K562 (cell line): ENCODE data around the gene TPGS1. TPM values are rescaled to one million over a fixed set of nuclear protein-coding genes. Genes with fewer than 3 reads are reported as not detected.

Source experiments
- ATAC-seq: fragments of 200-7000 bp; cut with Tn5 transposase; 3 replicates; pipeline ENCODE4 v1.9.1; 2020; ENCODE audit warnings: moderate library complexity
- BruUV-seq: library from RNA; stranded (reverse); fragments of 400-500 nt; replicated peaks from 2 replicates; lab custom pipeline; 2021; lab: Mats Ljungman, UMichigan
- CTCF ChIA-PET: fragments of 300-600 bp; formaldehyde crosslinking; extraction: SDS; loops from one replicate; lab custom pipeline; 2021; ENCODE audit warnings: low intra/inter-chr PET ratio; lab: Yijun Ruan, JAX
- POLR2A ChIA-PET: fragments of 300-600, 350-650 bp; sonication (Branson Sonifier 250); formaldehyde crosslinking; extraction: SDS; loops from one replicate; lab custom pipeline; 2021; ENCODE audit warnings: antibody characterized with exemption, inconsistent platforms; lab: Yijun Ruan, JAX
- DNase-seq, 4 experiments: peaks; one replicate each; pipeline versions ENCODE4 v3.0.0 to v3.0.0-alpha.2; 2011 to 2018; ENCODE audit warnings: low spot score in 3 of 4, mixed read lengths in 3 of 4; ENCODE audit errors: extremely low read depth in 1 of 4
- FAIRE-seq: peaks from 2 replicates; lab custom pipeline; 2011; peaks lifted over from hg19 to GRCh38; lab: Jason Lieb, UNC
- H2AFZ ChIP-seq: 2 replicates; pipeline ENCODE4 v1.6.0; 2011; ENCODE audit warnings: low read depth, low read length, control low read depth, inconsistent platforms
- H3K27ac ChIP-seq: fragments of 200-600 bp; 3 replicates; pipeline ENCODE4 v1.8.0; 2011; ENCODE audit warnings: low read depth, mild to moderate bottlenecking, control low read depth, inconsistent platforms, low read length, moderate library complexity, mixed read lengths; ENCODE audit errors: extremely low read depth
- H3K27me3 ChIP-seq, 2 experiments: fragments of 300-600 bp in 1 of 2; 2 replicates in 1 of 2; 3 replicates in 1 of 2; pipeline versions ENCODE4 v1.6.0 to v1.8.0; 2011; ENCODE audit warnings: inconsistent platforms in 2 of 2, low read length in 2 of 2, mild to moderate bottlenecking in 1 of 2, mixed read lengths in 1 of 2, moderate library complexity in 1 of 2; ENCODE audit not compliant: control insufficient read depth in 2 of 2, insufficient read depth in 2 of 2
- H3K36me3 ChIP-seq: fragments of 300-600 bp; 3 replicates; pipeline ENCODE4 v1.8.0; 2011; ENCODE audit warnings: mild to moderate bottlenecking, low read length, inconsistent platforms; ENCODE audit not compliant: control insufficient read depth, insufficient read depth
- H3K4me1 ChIP-seq, 2 experiments: fragments of 200-600 bp in 1 of 2; replicated peaks in 1 of 2; 2 replicates in 1 of 2; 3 replicates in 1 of 2; pipeline versions ENCODE4 v1.5.1 to v1.8.0; 2011; ENCODE audit warnings: inconsistent platforms in 2 of 2, low read length in 2 of 2, mild to moderate bottlenecking in 1 of 2, mixed read lengths in 1 of 2, moderate library complexity in 1 of 2; ENCODE audit not compliant: control insufficient read depth in 2 of 2, insufficient read depth in 2 of 2
- H3K4me2 ChIP-seq: 2 replicates; pipeline ENCODE4 v1.6.1; 2011; ENCODE audit warnings: low read length, control low read depth, inconsistent platforms, mixed read lengths; ENCODE audit not compliant: insufficient read depth
- H3K4me3 ChIP-seq: fragments of 200-600 bp; sonication (generic), shearing (Covaris generic); 2 replicates; pipeline ENCODE4 v1.5.1; 2016; ENCODE audit warnings: control low read depth, inconsistent platforms
- H3K79me2 ChIP-seq: fragments of 200-600 bp; 3 replicates; pipeline ENCODE4 v1.8.0; 2011; ENCODE audit warnings: low read length, inconsistent platforms; ENCODE audit not compliant: control insufficient read depth, insufficient read depth
- H3K9ac ChIP-seq, 2 experiments: 2 replicates each; pipeline versions ENCODE4 v1.6.0 to v1.6.1; 2011; ENCODE audit warnings: low read depth in 2 of 2, low read length in 2 of 2, control low read depth in 1 of 2, inconsistent platforms in 1 of 2, mild to moderate bottlenecking in 1 of 2, mixed read lengths in 1 of 2; ENCODE audit not compliant: insufficient read depth in 1 of 2
- H3K9me1 ChIP-seq: one replicate; pipeline ENCODE4 v1.6.0; 2011; ENCODE audit warnings: inconsistent platforms, mild to moderate bottlenecking, low read length, moderate library complexity; ENCODE audit not compliant: control insufficient read depth, insufficient read depth
- H3K9me3 ChIP-seq: replicated peaks from 2 replicates; pipeline ENCODE4 v1.5.1; 2011; ENCODE audit warnings: low read depth, low read length, inconsistent platforms; ENCODE audit not compliant: control insufficient read depth, insufficient read depth
- H4K20me1 ChIP-seq: replicated peaks from 2 replicates; pipeline ENCODE4 v1.6.1; 2011; ENCODE audit warnings: low read length, inconsistent platforms, mixed read lengths; ENCODE audit not compliant: control insufficient read depth, insufficient read depth
- CTCFL ChIP-seq: IDR thresholded peaks from 2 replicates; pipeline ENCODE4 v1.6.1; 2011; ENCODE audit warnings: borderline replicate concordance, low read depth, mild to moderate bottlenecking, moderate library complexity, low read length; ENCODE audit not compliant: insufficient read depth, poor library complexity, severe bottlenecking
- GTF3C2 ChIP-seq: IDR thresholded peaks from 3 replicates; pipeline ENCODE4 v1.6.1; 2011; ENCODE audit warnings: borderline replicate concordance, mild to moderate bottlenecking, moderate library complexity; ENCODE audit not compliant: insufficient read length; ENCODE audit errors: extremely low read depth
- MCM3 ChIP-seq: fragments of 450-650 bp; IDR thresholded peaks from 2 replicates; pipeline ENCODE4 v1.6.1; 2016
- POLR2G ChIP-seq: fragments of 200-400 bp; formaldehyde crosslinking; IDR thresholded peaks from 2 replicates; pipeline ENCODE4 v1.6.1; 2017; ENCODE audit warnings: low read depth, mild to moderate bottlenecking, antibody characterized with exemption, low read length, moderate library complexity
- PRDM10 ChIP-seq: fragments of 450-650 bp; IDR thresholded peaks from 2 replicates; pipeline ENCODE4 v1.6.1; 2018; ENCODE audit not compliant: partially characterized antibody
- RBM39 ChIP-seq: fragments of 200-400 bp; formaldehyde crosslinking; optimal IDR thresholded peaks from 2 replicates; pipeline ENCODE3; 2018; ENCODE audit warnings: low read depth, low read length
- SMAD3 ChIP-seq: fragments of 450-650 bp; formaldehyde crosslinking; conservative IDR thresholded peaks from 2 replicates; pipeline ENCODE4 v1.4.0; 2020; ENCODE audit warnings: mild to moderate bottlenecking
- ZNF551 ChIP-seq: fragments of 250-450 bp; sonication (Bioruptor Pico); IDR thresholded peaks from 2 replicates; pipeline ENCODE4 v1.5.0; 2021; ENCODE audit warnings: mild to moderate bottlenecking, moderate library complexity
- ZSCAN32 ChIP-seq: fragments of 450-650 bp; formaldehyde crosslinking; IDR thresholded peaks from 2 replicates; pipeline ENCODE4 v1.4.0; 2020; ENCODE audit warnings: mild to moderate bottlenecking, moderate library complexity
- ZZZ3 ChIP-seq: fragments of 450-650 bp; IDR thresholded peaks from 2 replicates; pipeline ENCODE4 v1.6.1; 2016; ENCODE audit warnings: antibody characterized with exemption, mild to moderate bottlenecking, moderate library complexity
- WGBS: fragments of 100-300 bp; shearing (Covaris generic); methylation state at CpG from one replicate; pipeline ENCODE4 v1.1.6; 2016; ENCODE audit warnings: low coverage, mixed read lengths; ENCODE audit not compliant: insufficient coverage; ENCODE audit errors: missing lambda C conversion rate; 5-methylcytosine and 5-hydroxymethylcytosine counted together
- in situ Hi-C: fragments of 300-500 bp; cut with MboI; formaldehyde crosslinking; loops from 4 replicates; pipeline ENCODE4 v1.15.0; 2018; ENCODE audit warnings: inconsistent platforms, mixed read lengths
- intact Hi-C: fragments of 100-400 bp; cut with micrococcal nuclease; formaldehyde crosslinking; loops from 2 replicates; pipeline ENCODE4 v1.14.2; 2022
- polyA plus RNA-seq, 8 experiments: library from polyadenylated mRNA; depleted of rRNA in 4 of 8; stranded (reverse) in 5 of 8; unstranded in 3 of 8; fragments of >200 nt; fragmentation: Nextera tagmentation in 2 of 8; fragmentation: Illumina TruSeq in 1 of 8; extraction: Ambion mirVana in 2 of 8; extraction: Trizol in 1 of 8; gene quantifications; 2 replicates each; pipeline versions ENCODE4 v1.2.1 to v1.2.3, GENCODE V29; 2011 to 2014; ENCODE audit warnings: inconsistent platforms in 1 of 8, missing spikeins in 1 of 8
- total RNA-seq, 7 experiments: library from RNA; depleted of rRNA in 6 of 7; stranded (reverse); fragments of >200 nt in 6 of 7; fragmentation: Illumina TruSeq in 2 of 7; extraction: Trizol in 2 of 7; gene quantifications; 2 replicates each; pipeline versions ENCODE4 v1.2.1 to v1.2.3, GENCODE V29; 2011 to 2021; ENCODE audit warnings: low replicate concordance in 1 of 7
- TF ChIP-seq, protein P1 (sequence below), 2 experiments: fragments of 250-450 bp in 1 of 2; fragments of 450-650 bp in 1 of 2; sonication (Bioruptor Pico) in 1 of 2; IDR thresholded peaks; 2 replicates each; pipeline versions ENCODE4 v1.6.1 to v1.8.0; 2016 to 2021; ENCODE audit warnings: mild to moderate bottlenecking in 2 of 2, moderate library complexity in 2 of 2, missing compliant biosample characterization in 1 of 2, missing genetic modification characterization in 1 of 2

TPGS1 gene
- total and polyA plus RNA-seq, 9 of the 15 experiments (the other 6 are each of a cell fraction or from before 2014, with no cell fraction given): 0.30 to 31.6 (median 1.2) TPM; not detected in 2

DNA sequence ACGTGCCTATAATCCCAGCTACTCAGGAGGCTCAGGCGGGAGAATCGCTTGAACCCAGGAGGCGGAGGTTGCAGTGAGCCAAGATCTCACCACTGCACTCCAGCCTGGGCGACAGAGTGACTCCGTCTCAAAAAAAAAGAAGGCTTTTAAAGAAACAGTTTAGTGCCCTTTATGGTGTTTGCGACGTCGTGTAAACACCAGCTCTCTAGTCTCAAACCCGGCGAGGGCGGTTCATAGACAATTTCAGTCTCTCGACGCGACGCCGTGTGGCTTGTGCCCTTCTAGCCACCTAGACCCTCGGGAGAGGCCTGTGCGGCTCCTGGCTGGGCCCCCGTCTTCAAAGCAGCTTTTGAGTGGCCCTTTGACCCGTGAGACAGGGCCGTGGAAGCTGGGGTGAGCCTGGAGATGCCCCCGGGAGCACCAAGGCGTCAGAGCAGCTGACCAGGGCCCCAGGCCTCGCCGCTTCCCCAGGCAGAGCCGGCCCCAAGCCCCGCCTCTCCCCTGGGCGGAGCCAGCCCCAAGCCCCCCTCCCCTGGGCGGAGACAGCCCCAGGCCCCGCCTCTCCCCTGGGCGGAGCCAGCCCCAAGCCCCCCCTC, 16.1 kb upstream of the TPGS1 start:
- Histone ChIP-seq H3K27ac (peak overlapping the region; percentile 83), H3K9me1 (no peaks in the 10 kb centered on the region), H3K4me1 (peaks cover 8 to 75% of the 10 kb centered on the region in 2 experiments), H3K79me2 (peaks cover 11% of the 10 kb centered on the region; the same call in 1 of the 3 replicates), H4K20me1 (no peaks in the 10 kb centered on the region), H3K9me3 (no peaks in the 10 kb centered on the region), H3K4me2 (peak overlapping the region; percentile 72), H3K4me3 (peak overlapping the region; percentile 16; the same call in 1 of the 2 replicates), H3K9ac (peak overlapping the region; percentile 59 to 84; a peak in 3 of 4 replicates), H3K27me3 (no peaks in the 10 kb centered on the region; a peak in 1 of 5 replicates), H3K36me3 (no peaks in the 10 kb centered on the region), H2AFZ (peak overlapping the region; percentile 51)
- BruUV-seq: no TSS peak
- WGBS: 56% methylated on average over 20 of the region's 32 CpGs
- in situ Hi-C loops (no loop called here), intact Hi-C loops (no loop called here)
- CTCF ChIA-PET: no interaction called here
- peak; percentile 70 to 79 (median 71) for DNase-seq
- POLR2A ChIA-PET: no interaction called here
- ATAC-seq: peak; percentile 42
- no peak for FAIRE-seq
- no peak for TF ChIP-seq ZZZ3
- no peak for TF ChIP-seq CTCFL
- no peak for TF ChIP-seq MCM3
- TF ChIP-seq PRDM10: no peak
- TF ChIP-seq ZSCAN32 (CRISPR knock-in tag): no peak
- TF ChIP-seq, protein P1, sequence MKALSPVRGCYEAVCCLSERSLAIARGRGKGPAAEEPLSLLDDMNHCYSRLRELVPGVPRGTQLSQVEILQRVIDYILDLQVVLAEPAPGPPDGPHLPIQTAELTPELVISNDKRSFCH (CRISPR knock-in tag; IDR thresholded peaks at IDR 0.05): no peak
- TF ChIP-seq, protein P1 (tag; IDR thresholded peaks at IDR 0.05): peak; percentile 52; the same call in 1 of the 2 replicates
- no peak for TF ChIP-seq ZNF551
- no peak for TF ChIP-seq SMAD3 (CRISPR knock-in tag)
- TF ChIP-seq GTF3C2: no peak
- TF ChIP-seq POLR2G: peak; percentile 79
- no peak for TF ChIP-seq RBM39
